Nephron progenitor cell (in vitro differentiated cells): Measurements from ENCODE around the gene TMEM150C.

Source experiments
- DNase-seq: peaks from one replicate; pipeline ENCODE4 v3.0.0; 2021
- H3K27ac Mint-ChIP-seq: 2 replicates; pipeline ENCODE4 v1.8.0; 2021; ENCODE audit warnings: mild to moderate bottlenecking, moderate library complexity, mixed read lengths
- H3K27me3 Mint-ChIP-seq: 2 replicates; pipeline ENCODE4 v1.8.0; 2021; ENCODE audit warnings: mild to moderate bottlenecking, low read depth, mixed read lengths; ENCODE audit not compliant: poor library complexity
- H3K36me3 Mint-ChIP-seq: 2 replicates; pipeline ENCODE4 v1.8.0; 2021; ENCODE audit warnings: low read depth, mixed read lengths
- H3K4me1 Mint-ChIP-seq: 2 replicates; pipeline ENCODE4 v1.8.0; 2021; ENCODE audit warnings: mixed read lengths
- H3K4me3 Mint-ChIP-seq: 2 replicates; pipeline ENCODE4 v1.8.0; 2021; ENCODE audit warnings: mild to moderate bottlenecking, moderate library complexity, mixed read lengths
- H3K9me3 Mint-ChIP-seq: 2 replicates; pipeline ENCODE4 v1.8.0; 2021; ENCODE audit warnings: mild to moderate bottlenecking, moderate library complexity, mixed read lengths
- CTCF ChIP-seq: fragments of 200-600 bp; sonication (generic); IDR thresholded peaks from 2 replicates; pipeline ENCODE4 v1.5.0; 2021; ENCODE audit warnings: antibody characterized with exemption

Gene TMEM150C

GRCh38 chr4:82528868-82529267, 32.9 kb downstream of the TMEM150C start:
- Mint-ChIP-seq H3K4me1 (no peaks in the 10 kb centered on the region), H3K36me3 (peaks cover 5% of the 10 kb centered on the region), H3K27me3 (no peaks in the 10 kb centered on the region), H3K9me3 (peaks cover 6% of the 10 kb centered on the region), H3K4me3 (no peak overlapping the region), H3K27ac (no peak overlapping the region)
- TF ChIP-seq CTCF, result no peak
- no peak for DNase-seq

GRCh38 chr4:82528074-82528473, 33.7 kb downstream of the TMEM150C start:
- no peak for DNase-seq

GRCh38 chr4:82525307-82525911, 36.4 kb downstream of the TMEM150C start:
- peak overlapping the region; percentile 25 for H3K27ac Mint-ChIP-seq
- peaks cover 9% of the 10 kb centered on the region for H3K4me1 Mint-ChIP-seq
- H3K9me3 Mint-ChIP-seq, result no peaks in the 10 kb centered on the region
- H3K4me3 Mint-ChIP-seq, result no peak overlapping the region
- no peak for TF ChIP-seq CTCF
- H3K27me3 Mint-ChIP-seq, result no peaks in the 10 kb centered on the region
- DNase-seq, result no peak
- H3K36me3 Mint-ChIP-seq, result no peaks in the 10 kb centered on the region

More at GRCh38 chr4:82528074-82528473, 33.7 kb downstream of the TMEM150C start:
- Mint-ChIP-seq H3K4me3 (no peak overlapping the region), H3K27me3 (no peaks in the 10 kb centered on the region), H3K4me1 (peaks cover under 1% of the 10 kb centered on the region), H3K9me3 (no peaks in the 10 kb centered on the region), H3K36me3 (no peaks in the 10 kb centered on the region), H3K27ac (no peak overlapping the region)
- TF ChIP-seq CTCF, result no peak

- Mint-ChIP-seq H3K27ac (peak overlapping the region; percentile 25), H3K27me3 (no peaks in the 10 kb centered on the region), H3K36me3 (no peaks in the 10 kb centered on the region), H3K4me3 (no peak overlapping the region), H3K9me3 (no peaks in the 10 kb centered on the region), H3K4me1 (peaks cover 9% of the 10 kb centered on the region)
- no peak for TF ChIP-seq CTCF
- DNase-seq, result no peak
Observed at GRCh38 chr4:82524570-82525152, 37.1 kb downstream of the TMEM150C start.

- no peak overlapping the region for H3K4me3 Mint-ChIP-seq
- H3K27me3 Mint-ChIP-seq, result no peaks in the 10 kb centered on the region
- H3K9me3 Mint-ChIP-seq, result no peaks in the 10 kb centered on the region
- no peak overlapping the region for H3K27ac Mint-ChIP-seq
- peaks cover 9% of the 10 kb centered on the region for H3K4me1 Mint-ChIP-seq
- H3K36me3 Mint-ChIP-seq, result no peaks in the 10 kb centered on the region
- TF ChIP-seq CTCF, result no peak
- DNase-seq, result no peak
Observed at GRCh38 chr4:82523179-82523578, 38.6 kb downstream of the TMEM150C start.

GRCh38 chr4:82522472-82522871, 39.3 kb downstream of the TMEM150C start:
- H3K36me3 Mint-ChIP-seq, result no peaks in the 10 kb centered on the region
- H3K4me3 Mint-ChIP-seq, result no peak overlapping the region
- no peak for DNase-seq
- TF ChIP-seq CTCF, result no peak
- no peaks in the 10 kb centered on the region for H3K9me3 Mint-ChIP-seq
- H3K27me3 Mint-ChIP-seq, result peaks cover 4% of the 10 kb centered on the region
- peaks cover 9% of the 10 kb centered on the region for H3K4me1 Mint-ChIP-seq
- no peak overlapping the region for H3K27ac Mint-ChIP-seq
